ENCODE results near the gene PHAF1.
A peak's percentile ranks its signal among the peaks of the same experiment; 100 is the strongest.

Gene PHAF1

DNA sequence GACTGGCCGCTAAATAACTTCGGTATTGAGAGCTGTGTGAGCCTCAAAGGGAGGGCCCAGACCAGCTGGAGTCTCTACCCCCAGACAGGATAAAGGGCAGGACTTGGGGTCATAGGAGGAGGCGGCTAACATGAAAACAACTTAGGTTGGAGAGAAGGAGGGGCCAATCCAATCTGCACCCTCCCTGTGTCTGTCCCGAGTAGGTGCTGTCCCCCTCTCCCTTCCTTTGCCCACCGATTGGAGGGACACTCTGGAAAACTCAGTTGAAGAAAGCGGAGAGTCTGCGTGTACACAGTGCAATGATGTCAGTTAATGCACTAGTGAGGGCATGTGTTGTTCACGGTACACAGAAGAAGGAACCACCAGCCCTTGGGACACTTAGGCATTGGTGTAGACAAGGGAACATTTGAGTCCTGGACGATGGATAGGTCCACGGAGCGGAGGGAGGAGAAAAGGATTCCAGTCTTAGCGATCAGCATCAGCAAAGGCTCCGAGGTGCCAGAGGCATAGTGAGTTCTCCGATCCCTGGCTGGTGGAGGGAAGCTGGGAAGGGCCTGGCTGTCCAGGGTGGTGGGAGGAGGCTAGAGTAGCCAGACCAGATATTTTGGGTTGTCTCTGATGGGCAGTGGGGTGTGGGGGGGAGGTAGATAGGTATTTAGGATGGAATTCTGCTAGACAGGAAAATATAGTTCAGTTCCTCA lies 61.4 kb downstream of the PHAF1 start:
- Histone ChIP-seq H2AFZ (ENCODE audit: low read length) (no peak overlapping the region), H3K27ac (ENCODE audit: low read depth, low read length, poor library complexity, severe bottlenecking) (no peak overlapping the region), H4K20me1 (ENCODE audit: insufficient read depth, low read length) (no peaks in the 10 kb centered on the region), H3K9me3 (ENCODE audit: low read length) (no peaks in the 10 kb centered on the region), H3K4me3 (ENCODE audit: low read depth, low read length, poor library complexity, severe bottlenecking) (peak overlapping the region; percentile 45), H3K4me2 (ENCODE audit: low read length) (peak overlapping the region; percentile 68), H3K36me3 (ENCODE audit: insufficient read depth, low read length) (no peaks in the 10 kb centered on the region), H3K79me2 (ENCODE audit: insufficient read depth, low read length) (no peaks in the 10 kb centered on the region), H3K4me1 (ENCODE audit: insufficient read depth, low read length, severe bottlenecking) (peaks cover 24% of the 10 kb centered on the region), H3K9ac (ENCODE audit: low read length) (peak overlapping the region; percentile 40; the same call in 1 of the 2 replicates), H3F3A (ENCODE audit: insufficient read depth, low read length) (no peaks in the 10 kb centered on the region), H3K27me3 (ENCODE audit: insufficient read depth, low read length) (0 out of 2 replicates have a peak, but pooled peaks cover under 1% of the 10 kb centered on the region), H3K9me2 (ENCODE audit: low read depth, low read length) (no peaks in the 10 kb centered on the region)
- TF ChIP-seq EZH2 (IDR thresholded peaks at IDR 0.05; ENCODE audit: borderline replicate concordance, low read length) = no peak
- TF ChIP-seq, protein P1, sequence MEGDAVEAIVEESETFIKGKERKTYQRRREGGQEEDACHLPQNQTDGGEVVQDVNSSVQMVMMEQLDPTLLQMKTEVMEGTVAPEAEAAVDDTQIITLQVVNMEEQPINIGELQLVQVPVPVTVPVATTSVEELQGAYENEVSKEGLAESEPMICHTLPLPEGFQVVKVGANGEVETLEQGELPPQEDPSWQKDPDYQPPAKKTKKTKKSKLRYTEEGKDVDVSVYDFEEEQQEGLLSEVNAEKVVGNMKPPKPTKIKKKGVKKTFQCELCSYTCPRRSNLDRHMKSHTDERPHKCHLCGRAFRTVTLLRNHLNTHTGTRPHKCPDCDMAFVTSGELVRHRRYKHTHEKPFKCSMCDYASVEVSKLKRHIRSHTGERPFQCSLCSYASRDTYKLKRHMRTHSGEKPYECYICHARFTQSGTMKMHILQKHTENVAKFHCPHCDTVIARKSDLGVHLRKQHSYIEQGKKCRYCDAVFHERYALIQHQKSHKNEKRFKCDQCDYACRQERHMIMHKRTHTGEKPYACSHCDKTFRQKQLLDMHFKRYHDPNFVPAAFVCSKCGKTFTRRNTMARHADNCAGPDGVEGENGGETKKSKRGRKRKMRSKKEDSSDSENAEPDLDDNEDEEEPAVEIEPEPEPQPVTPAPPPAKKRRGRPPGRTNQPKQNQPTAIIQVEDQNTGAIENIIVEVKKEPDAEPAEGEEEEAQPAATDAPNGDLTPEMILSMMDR (IDR thresholded peaks at IDR 0.05; ENCODE audit: low read length) = no peak

DNA sequence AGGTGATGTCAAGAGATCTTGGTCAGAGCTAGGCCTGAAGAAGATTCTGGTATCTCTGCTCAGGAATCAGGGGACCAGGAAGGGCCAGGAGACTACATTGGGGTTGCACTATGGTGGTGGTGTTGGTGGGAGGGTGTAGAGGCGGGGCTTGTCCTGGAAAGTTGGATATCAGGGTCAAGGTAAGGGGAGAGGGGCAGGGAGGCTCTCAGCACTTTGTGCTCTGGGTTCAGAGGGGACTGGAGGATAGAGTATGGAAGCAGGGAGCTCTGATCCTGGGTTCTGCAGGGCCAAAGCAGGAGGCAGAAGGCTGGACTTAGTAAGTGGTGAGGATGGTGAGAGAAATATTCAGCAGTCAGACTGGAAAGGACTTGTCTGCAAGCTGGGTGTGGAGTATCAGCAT lies 63.6 kb downstream of the PHAF1 start:
- TF ChIP-seq EZH2 (IDR thresholded peaks at IDR 0.05; ENCODE audit: borderline replicate concordance, low read length) = no peak
- TF ChIP-seq, protein P1 (IDR thresholded peaks at IDR 0.05; ENCODE audit: low read length) = no peak
- Histone ChIP-seq H2AFZ (ENCODE audit: low read length) (no peak overlapping the region), H3K4me1 (ENCODE audit: insufficient read depth, low read length, severe bottlenecking) (peaks cover 27% of the 10 kb centered on the region), H3K4me2 (ENCODE audit: low read length) (peak overlapping the region; percentile 54; the same call in 1 of the 2 replicates), H3K9me2 (ENCODE audit: low read depth, low read length) (no peaks in the 10 kb centered on the region), H3F3A (ENCODE audit: insufficient read depth, low read length) (no peaks in the 10 kb centered on the region), H3K36me3 (ENCODE audit: insufficient read depth, low read length) (no peaks in the 10 kb centered on the region), H4K20me1 (ENCODE audit: insufficient read depth, low read length) (no peaks in the 10 kb centered on the region), H3K27ac (ENCODE audit: low read depth, low read length, poor library complexity, severe bottlenecking) (no peak overlapping the region), H3K9ac (ENCODE audit: low read length) (no peak overlapping the region; the same call in 1 of the 2 replicates), H3K79me2 (ENCODE audit: insufficient read depth, low read length) (no peaks in the 10 kb centered on the region), H3K27me3 (ENCODE audit: insufficient read depth, low read length) (peaks cover 11% of the 10 kb centered on the region; the same call in 1 of the 2 replicates), H3K9me3 (ENCODE audit: low read length) (no peaks in the 10 kb centered on the region), H3K4me3 (ENCODE audit: low read depth, low read length, poor library complexity, severe bottlenecking) (no peak overlapping the region)

DNA sequence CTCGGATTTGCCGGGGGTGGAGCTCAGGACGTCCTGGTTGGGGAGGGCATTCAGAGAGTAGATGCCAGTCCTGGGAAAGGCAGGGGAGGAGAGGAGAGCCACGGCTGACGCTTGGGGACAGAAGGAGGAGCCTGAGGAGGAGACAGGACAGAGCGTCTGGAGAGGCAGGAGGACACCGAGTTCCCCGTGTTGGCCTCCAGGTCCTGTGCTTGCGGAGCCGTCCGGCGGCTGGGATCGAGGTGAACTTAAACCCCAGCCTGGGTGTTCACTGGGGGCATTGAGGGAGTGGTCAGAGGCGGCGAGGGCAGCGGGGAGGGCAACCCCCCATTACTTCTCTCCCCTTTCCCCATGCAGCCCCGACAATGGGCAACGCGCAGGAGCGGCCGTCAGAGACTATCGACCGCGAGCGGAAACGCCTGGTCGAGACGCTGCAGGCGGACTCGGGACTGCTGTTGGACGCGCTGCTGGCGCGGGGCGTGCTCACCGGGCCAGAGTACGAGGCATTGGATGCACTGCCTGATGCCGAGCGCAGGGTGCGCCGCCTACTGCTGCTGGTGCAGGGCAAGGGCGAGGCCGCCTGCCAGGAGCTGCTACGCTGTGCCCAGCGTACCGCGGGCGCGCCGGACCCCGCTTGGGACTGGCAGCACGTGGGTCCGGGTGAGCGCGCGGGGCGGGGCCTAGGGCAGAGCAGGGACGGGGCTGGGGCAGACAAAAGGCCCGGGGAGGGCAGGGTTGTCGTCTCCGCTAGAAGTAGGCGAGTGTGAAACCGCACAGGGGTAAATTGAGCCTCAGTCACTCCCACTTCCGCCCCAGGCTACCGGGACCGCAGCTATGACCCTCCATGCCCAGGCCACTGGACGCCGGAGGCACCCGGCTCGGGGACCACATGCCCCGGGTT lies 64.3 kb downstream of the PHAF1 start:
- no peaks in the 10 kb centered on the region for H3K9me3 ChIP-seq (ENCODE audit: low read length)
- no peak overlapping the region for H3K27ac ChIP-seq (ENCODE audit: low read depth, low read length, poor library complexity, severe bottlenecking)
- H2AFZ ChIP-seq (ENCODE audit: low read length) = no peak overlapping the region
- no peaks in the 10 kb centered on the region for H3F3A ChIP-seq (ENCODE audit: insufficient read depth, low read length)
- H3K4me3 ChIP-seq (ENCODE audit: low read depth, low read length, poor library complexity, severe bottlenecking) = peak overlapping the region; percentile 47
- no peak for TF ChIP-seq EZH2 (IDR thresholded peaks at IDR 0.05; ENCODE audit: borderline replicate concordance, low read length)
- TF ChIP-seq, protein P1 (IDR thresholded peaks at IDR 0.05; ENCODE audit: low read length) = no peak
- no peaks in the 10 kb centered on the region for H3K36me3 ChIP-seq (ENCODE audit: insufficient read depth, low read length)
- H3K4me2 ChIP-seq (ENCODE audit: low read length) = peak overlapping the region; percentile 54
- H3K79me2 ChIP-seq (ENCODE audit: insufficient read depth, low read length) = no peaks in the 10 kb centered on the region
- H3K9me2 ChIP-seq (ENCODE audit: low read depth, low read length) = no peaks in the 10 kb centered on the region
- H4K20me1 ChIP-seq (ENCODE audit: insufficient read depth, low read length) = no peaks in the 10 kb centered on the region
- peaks cover 33% of the 10 kb centered on the region for H3K4me1 ChIP-seq (ENCODE audit: insufficient read depth, low read length, severe bottlenecking)
- peaks cover 11% of the 10 kb centered on the region; the same call in 1 of the 2 replicates for H3K27me3 ChIP-seq (ENCODE audit: insufficient read depth, low read length)
- peak overlapping the region; percentile 15; the same call in 1 of the 2 replicates for H3K9ac ChIP-seq (ENCODE audit: low read length)
